ENCODE measurements around the gene CADM3.

Gene CADM3

GRCh38 chr1:159201642-159202041, 30.2 kb downstream of the CADM3 start:
- TF ChIP-seq POLR2AphosphoS5 (IDR thresholded peaks at IDR 0.05; ENCODE audit: low read depth, low read length) (no peak), SIN3A (IDR thresholded peaks at IDR 0.05; ENCODE audit: borderline replicate concordance, insufficient read depth, low read length) (no peak), TAF1 (IDR thresholded peaks at IDR 0.05; ENCODE audit: borderline replicate concordance, insufficient read depth, low read length) (no peak), REST (IDR thresholded peaks at IDR 0.05; ENCODE audit: insufficient read depth in 1 of 2, low read depth in 2 of 2, low read length in 2 of 2) (no peak), FOXP2 (optimal IDR thresholded peaks at IDR 0.05; ENCODE audit: borderline replicate concordance, extremely low read depth, extremely low read length, insufficient read depth) (no peak)

GRCh38 chr1:159203610-159204009, 32.2 kb downstream of the CADM3 start:
- TF ChIP-seq TAF1 (IDR thresholded peaks at IDR 0.05; ENCODE audit: borderline replicate concordance, insufficient read depth, low read length) (no peak), SIN3A (IDR thresholded peaks at IDR 0.05; ENCODE audit: borderline replicate concordance, insufficient read depth, low read length) (no peak)

- TF ChIP-seq TAF1 (IDR thresholded peaks at IDR 0.05; ENCODE audit: borderline replicate concordance, insufficient read depth, low read length) = no peak
- no peak for TF ChIP-seq SIN3A (IDR thresholded peaks at IDR 0.05; ENCODE audit: borderline replicate concordance, insufficient read depth, low read length)
- TF ChIP-seq FOXP2 (optimal IDR thresholded peaks at IDR 0.05; ENCODE audit: borderline replicate concordance, extremely low read depth, extremely low read length, insufficient read depth) = no peak
- no peak for TF ChIP-seq POLR2AphosphoS5 (IDR thresholded peaks at IDR 0.05; ENCODE audit: low read depth, low read length)
- no peak for TF ChIP-seq REST (IDR thresholded peaks at IDR 0.05; ENCODE audit: insufficient read depth in 1 of 2, low read depth in 2 of 2, low read length in 2 of 2)
Measured at GRCh38 chr1:159204161-159205141, 33.0 kb downstream of the CADM3 start, which contains the start of gene ACKR1. ACKR1 (plus strand) TSS chr1:159204875; CDS start chr1:159204960, 85 bp downstream.

- TF ChIP-seq POLR2AphosphoS5 (IDR thresholded peaks at IDR 0.05; ENCODE audit: low read depth, low read length) (no peak), SIN3A (IDR thresholded peaks at IDR 0.05; ENCODE audit: borderline replicate concordance, insufficient read depth, low read length) (no peak), TAF1 (IDR thresholded peaks at IDR 0.05; ENCODE audit: borderline replicate concordance, insufficient read depth, low read length) (no peak), REST (IDR thresholded peaks at IDR 0.05; ENCODE audit: insufficient read depth in 1 of 2, low read depth in 2 of 2, low read length in 2 of 2) (no peak), FOXP2 (optimal IDR thresholded peaks at IDR 0.05; ENCODE audit: borderline replicate concordance, extremely low read depth, extremely low read length, insufficient read depth) (no peak)
Measured at GRCh38 chr1:159205225-159205624, 33.8 kb downstream of the CADM3 start.

- TF ChIP-seq SIN3A (IDR thresholded peaks at IDR 0.05; ENCODE audit: borderline replicate concordance, insufficient read depth, low read length) (no peak), TAF1 (IDR thresholded peaks at IDR 0.05; ENCODE audit: borderline replicate concordance, insufficient read depth, low read length) (no peak), FOXP2 (optimal IDR thresholded peaks at IDR 0.05; ENCODE audit: borderline replicate concordance, extremely low read depth, extremely low read length, insufficient read depth) (no peak), POLR2AphosphoS5 (IDR thresholded peaks at IDR 0.05; ENCODE audit: low read depth, low read length) (no peak), REST (IDR thresholded peaks at IDR 0.05; ENCODE audit: insufficient read depth in 1 of 2, low read depth in 2 of 2, low read length in 2 of 2) (no peak)
Measured at GRCh38 chr1:159206110-159206509, 34.7 kb downstream of the CADM3 start.
